Panc1 (cell line): Measurements from ENCODE around the gene NR2C1. TPM values are rescaled to one million over a fixed set of nuclear protein-coding genes. Genes with fewer than 3 reads are reported as not detected.

ENCODE experiments used
- ATAC-seq: fragments of 200-7000 bp; cut with Tn5 transposase; 2 replicates; pipeline ENCODE4 v1.9.1; 2020; ENCODE audit warnings: mild to moderate bottlenecking, moderate library complexity
- BruUV-seq: library from RNA; stranded (reverse); fragments of 400-500 nt; replicated peaks from 2 replicates; lab custom pipeline; 2021; lab: Mats Ljungman, UMichigan
- CTCF ChIA-PET: fragments of 300-600 bp; sonication (Branson Sonifier 250); formaldehyde crosslinking; loops from one replicate; lab custom pipeline; 2022; ENCODE audit warnings: antibody characterized with exemption; lab: Charles Lee
- POLR2A ChIA-PET: fragments of 300-600 bp; sonication (Branson Sonifier 250); formaldehyde crosslinking; loops from one replicate; lab custom pipeline; 2022; ENCODE audit warnings: antibody characterized with exemption; lab: Charles Lee
- DNase-seq: peaks from one replicate; pipeline ENCODE4 v3.0.0-alpha.2; 2010; ENCODE audit warnings: low read depth, low spot score
- H3K27ac ChIP-seq: 2 replicates; pipeline ENCODE4 v1.5.1; 2011; ENCODE audit warnings: mild to moderate bottlenecking, low read length, inconsistent platforms
- H3K27me3 ChIP-seq: fragments of 200-500 bp; sonication (Bioruptor generic); 2 replicates; pipeline ENCODE4 v1.6.0; 2014; ENCODE audit warnings: low read length, inconsistent platforms; ENCODE audit not compliant: control insufficient read depth, insufficient read depth
- H3K36me3 ChIP-seq: fragments of 200-500 bp; sonication (Bioruptor generic); 2 replicates; pipeline ENCODE4 v1.5.1; 2014; ENCODE audit warnings: inconsistent platforms, mild to moderate bottlenecking, low read length, moderate library complexity; ENCODE audit not compliant: control insufficient read depth, insufficient read depth
- H3K4me1 ChIP-seq: 2 replicates; pipeline ENCODE4 v1.5.1; 2011; ENCODE audit warnings: inconsistent platforms, mild to moderate bottlenecking, low read length, moderate library complexity; ENCODE audit not compliant: control insufficient read depth, insufficient read depth
- H3K4me3 ChIP-seq, 2 experiments: 2 replicates each; pipeline ENCODE4 v1.5.1; 2011 to 2012; ENCODE audit warnings: low read depth in 2 of 2, low read length in 2 of 2, mild to moderate bottlenecking in 2 of 2, inconsistent platforms in 1 of 2, moderate library complexity in 1 of 2
- H3K9me3 ChIP-seq: fragments of 200-500 bp; sonication (Bioruptor generic); 2 replicates; pipeline ENCODE4 v1.5.1; 2014; ENCODE audit warnings: low read depth, mild to moderate bottlenecking, inconsistent platforms, low read length, moderate library complexity; ENCODE audit not compliant: control insufficient read depth, insufficient read depth
- POLR2AphosphoS5 ChIP-seq: IDR thresholded peaks from 2 replicates; pipeline ENCODE4 v1.6.1; 2012; ENCODE audit warnings: mild to moderate bottlenecking, low read depth, low read length, moderate library complexity
- SIN3A ChIP-seq: IDR thresholded peaks from 2 replicates; pipeline ENCODE4 v1.6.1; 2012; ENCODE audit warnings: low read depth, mild to moderate bottlenecking, low read length, moderate library complexity, borderline replicate concordance; ENCODE audit not compliant: insufficient read depth
- TCF7L2 ChIP-seq: IDR thresholded peaks from 2 replicates; pipeline ENCODE4 v1.6.1; 2011; ENCODE audit warnings: mild to moderate bottlenecking, low read depth, low read length, inconsistent platforms
- in situ Hi-C: cut with HindIII; loops from 2 replicates; pipeline ENCODE4 v1.10.0; 2016; ENCODE audit warnings: low sequenced_read_pairs, low pct_unique_long_range_greater_than_20kb
- intact Hi-C: fragments of 100-400 bp; cut with micrococcal nuclease; formaldehyde crosslinking; loops from one replicate; pipeline ENCODE4 v1.10.0; 2022; ENCODE audit not compliant: unreplicated experiment
- total RNA-seq: library from RNA; stranded (reverse); gene quantifications from one replicate; pipeline ENCODE4 v1.2.1, GENCODE V29; 2021; ENCODE audit not compliant: unreplicated experiment
- TF ChIP-seq, protein P1 (sequence below), 2 experiments: IDR thresholded peaks; 2 replicates each; pipeline ENCODE4 v1.6.1; 2011 to 2012; ENCODE audit warnings: low read depth in 2 of 2, control low read depth in 1 of 2, low read length in 1 of 2, mild to moderate bottlenecking in 1 of 2, moderate library complexity in 1 of 2; ENCODE audit not compliant: insufficient read depth in 1 of 2
- TF ChIP-seq, protein P2 (sequence below): fragments of 450-650 bp; IDR thresholded peaks from 2 replicates; pipeline ENCODE4 v1.5.1; 2017; ENCODE audit warnings: mild to moderate bottlenecking

NR2C1 gene
- total RNA-seq, 1 experiment from 2014 or later, result 84.6 TPM

DNA sequence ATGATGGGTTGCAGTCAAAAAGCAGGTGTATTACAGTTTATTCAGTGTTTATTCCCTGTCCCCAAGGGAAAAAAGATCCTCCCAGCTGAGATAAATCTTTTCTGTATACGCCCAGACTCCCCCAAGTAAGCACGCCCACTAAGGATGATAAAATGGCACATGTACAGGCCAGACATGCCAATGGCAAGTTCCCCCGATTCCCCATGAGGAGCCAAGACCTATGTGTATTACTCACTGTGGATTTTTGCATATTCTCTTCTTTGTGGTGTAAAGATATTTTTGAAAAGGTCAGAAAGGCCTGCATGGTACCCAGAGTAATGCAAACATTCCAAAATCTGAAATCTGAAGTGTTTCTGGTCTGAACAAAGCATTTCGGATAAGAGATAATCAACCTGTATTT, 22.2 kb downstream of the NR2C1 start:
- in situ Hi-C loops, result no loop called here
- no peak overlapping the region for H3K27ac ChIP-seq
- no peak overlapping the region for H3K4me3 ChIP-seq
- POLR2A ChIA-PET, result no interaction called here
- CTCF ChIA-PET, result no interaction called here
- DNase-seq (no peak), ATAC-seq (no peak)
- H3K36me3 ChIP-seq, result peaks cover 24% of the 10 kb centered on the region
- H3K4me1 ChIP-seq, result no peaks in the 10 kb centered on the region
- H3K27me3 ChIP-seq, result no peaks in the 10 kb centered on the region
- TF ChIP-seq POLR2AphosphoS5 (no peak), TCF7L2 (no peak), SIN3A (no peak)
- TF ChIP-seq, protein P1, sequence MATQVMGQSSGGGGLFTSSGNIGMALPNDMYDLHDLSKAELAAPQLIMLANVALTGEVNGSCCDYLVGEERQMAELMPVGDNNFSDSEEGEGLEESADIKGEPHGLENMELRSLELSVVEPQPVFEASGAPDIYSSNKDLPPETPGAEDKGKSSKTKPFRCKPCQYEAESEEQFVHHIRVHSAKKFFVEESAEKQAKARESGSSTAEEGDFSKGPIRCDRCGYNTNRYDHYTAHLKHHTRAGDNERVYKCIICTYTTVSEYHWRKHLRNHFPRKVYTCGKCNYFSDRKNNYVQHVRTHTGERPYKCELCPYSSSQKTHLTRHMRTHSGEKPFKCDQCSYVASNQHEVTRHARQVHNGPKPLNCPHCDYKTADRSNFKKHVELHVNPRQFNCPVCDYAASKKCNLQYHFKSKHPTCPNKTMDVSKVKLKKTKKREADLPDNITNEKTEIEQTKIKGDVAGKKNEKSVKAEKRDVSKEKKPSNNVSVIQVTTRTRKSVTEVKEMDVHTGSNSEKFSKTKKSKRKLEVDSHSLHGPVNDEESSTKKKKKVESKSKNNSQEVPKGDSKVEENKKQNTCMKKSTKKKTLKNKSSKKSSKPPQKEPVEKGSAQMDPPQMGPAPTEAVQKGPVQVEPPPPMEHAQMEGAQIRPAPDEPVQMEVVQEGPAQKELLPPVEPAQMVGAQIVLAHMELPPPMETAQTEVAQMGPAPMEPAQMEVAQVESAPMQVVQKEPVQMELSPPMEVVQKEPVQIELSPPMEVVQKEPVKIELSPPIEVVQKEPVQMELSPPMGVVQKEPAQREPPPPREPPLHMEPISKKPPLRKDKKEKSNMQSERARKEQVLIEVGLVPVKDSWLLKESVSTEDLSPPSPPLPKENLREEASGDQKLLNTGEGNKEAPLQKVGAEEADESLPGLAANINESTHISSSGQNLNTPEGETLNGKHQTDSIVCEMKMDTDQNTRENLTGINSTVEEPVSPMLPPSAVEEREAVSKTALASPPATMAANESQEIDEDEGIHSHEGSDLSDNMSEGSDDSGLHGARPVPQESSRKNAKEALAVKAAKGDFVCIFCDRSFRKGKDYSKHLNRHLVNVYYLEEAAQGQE (IDR thresholded peaks at IDR 0.05; ENCODE audit: insufficient read depth in 1 of 2, low read depth in 2 of 2, low read length in 1 of 2), result no peak
- TF ChIP-seq, protein P2, sequence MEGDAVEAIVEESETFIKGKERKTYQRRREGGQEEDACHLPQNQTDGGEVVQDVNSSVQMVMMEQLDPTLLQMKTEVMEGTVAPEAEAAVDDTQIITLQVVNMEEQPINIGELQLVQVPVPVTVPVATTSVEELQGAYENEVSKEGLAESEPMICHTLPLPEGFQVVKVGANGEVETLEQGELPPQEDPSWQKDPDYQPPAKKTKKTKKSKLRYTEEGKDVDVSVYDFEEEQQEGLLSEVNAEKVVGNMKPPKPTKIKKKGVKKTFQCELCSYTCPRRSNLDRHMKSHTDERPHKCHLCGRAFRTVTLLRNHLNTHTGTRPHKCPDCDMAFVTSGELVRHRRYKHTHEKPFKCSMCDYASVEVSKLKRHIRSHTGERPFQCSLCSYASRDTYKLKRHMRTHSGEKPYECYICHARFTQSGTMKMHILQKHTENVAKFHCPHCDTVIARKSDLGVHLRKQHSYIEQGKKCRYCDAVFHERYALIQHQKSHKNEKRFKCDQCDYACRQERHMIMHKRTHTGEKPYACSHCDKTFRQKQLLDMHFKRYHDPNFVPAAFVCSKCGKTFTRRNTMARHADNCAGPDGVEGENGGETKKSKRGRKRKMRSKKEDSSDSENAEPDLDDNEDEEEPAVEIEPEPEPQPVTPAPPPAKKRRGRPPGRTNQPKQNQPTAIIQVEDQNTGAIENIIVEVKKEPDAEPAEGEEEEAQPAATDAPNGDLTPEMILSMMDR, result no peak
- BruUV-seq, result no TSS peak
- no peaks in the 10 kb centered on the region for H3K9me3 ChIP-seq
- intact Hi-C loops, result no loop called here

DNA sequence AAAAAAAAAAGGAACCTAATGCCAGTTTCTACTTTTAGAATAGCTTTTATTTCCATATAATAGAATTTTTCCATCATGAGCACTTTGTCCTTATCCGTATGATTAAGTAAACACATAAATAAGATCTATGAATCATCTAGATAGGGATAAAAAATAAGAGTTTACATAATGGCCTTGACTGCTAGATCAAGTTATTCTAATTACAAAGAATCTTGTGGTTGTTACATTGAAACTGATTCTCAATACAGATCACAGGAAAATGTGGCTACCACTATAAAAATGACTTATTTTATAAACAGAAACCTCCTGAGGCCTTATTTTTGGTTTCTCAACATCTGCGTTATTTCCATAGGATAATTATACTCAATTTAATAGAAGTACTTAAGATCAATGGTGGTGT, 35.5 kb downstream of the NR2C1 start:
- TF ChIP-seq SIN3A (no peak), TCF7L2 (no peak), POLR2AphosphoS5 (no peak)
- TF ChIP-seq, protein P1 (IDR thresholded peaks at IDR 0.05; ENCODE audit: insufficient read depth in 1 of 2, low read depth in 2 of 2, low read length in 1 of 2), result no peak
- TF ChIP-seq, protein P2, result no peak
- ATAC-seq (no peak), DNase-seq (no peak)
- in situ Hi-C loops (no loop called here), intact Hi-C loops (no loop called here)
- H3K27me3 ChIP-seq, result no peaks in the 10 kb centered on the region
- H3K9me3 ChIP-seq, result no peaks in the 10 kb centered on the region
- H3K4me1 ChIP-seq, result no peaks in the 10 kb centered on the region
- H3K36me3 ChIP-seq, result peaks cover 29% of the 10 kb centered on the region; the same call in 1 of the 2 replicates
- ChIA-PET POLR2A (no interaction called here), CTCF (no interaction called here)
- no TSS peak for BruUV-seq
- no peak overlapping the region for H3K4me3 ChIP-seq
- no peak overlapping the region for H3K27ac ChIP-seq
